RCC 7860 (cell line): Measurements from ENCODE around the gene PCNX1.
"Not testable (repeated sequence)": the region's sequence is repeated elsewhere in the genome, so short reads cannot be mapped to it uniquely, and the experiment has no call there.

Source experiments
- DNase-seq: peaks from one replicate; pipeline ENCODE4 v3.0.0-alpha.2; 2015; ENCODE audit warnings: low spot score
- FAIRE-seq: peaks from 2 replicates; lab custom pipeline; 2012; peaks lifted over from hg19 to GRCh38; lab: Jason Lieb, UNC

Gene PCNX1

GRCh38 chr14:71117839-71118743 is 210.8 kb downstream of the PCNX1 start:
- DNase-seq (peak; percentile 11), FAIRE-seq (no peak)

GRCh38 chr14:71119075-71119474 is 211.8 kb downstream of the PCNX1 start:
- no peak for FAIRE-seq
- peak; percentile 37 for DNase-seq

- DNase-seq (no peak), FAIRE-seq (no peak)
Measured at GRCh38 chr14:71119832-71120231, 212.6 kb downstream of the PCNX1 start.

DNA sequence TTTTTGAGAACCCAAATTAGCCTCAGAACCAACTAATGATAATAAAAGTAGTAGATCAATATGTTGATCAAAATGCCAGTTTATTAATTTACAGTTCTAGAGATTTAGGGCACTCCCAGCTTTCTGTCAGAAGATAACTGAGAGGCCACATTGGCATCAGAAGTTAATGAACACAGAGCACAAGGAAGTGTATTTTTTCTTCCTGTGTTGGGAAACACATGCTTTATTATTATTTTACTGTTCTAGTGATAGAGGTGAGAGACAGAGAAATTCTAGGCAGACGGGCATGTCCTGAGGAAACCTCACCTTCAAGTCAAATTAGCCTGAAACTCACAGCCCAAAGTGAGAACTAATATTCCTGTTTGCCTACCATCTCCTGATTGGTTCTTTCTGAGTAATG is 213.7 kb downstream of the PCNX1 start:
- FAIRE-seq = no peak
- DNase-seq = no peak

DNA sequence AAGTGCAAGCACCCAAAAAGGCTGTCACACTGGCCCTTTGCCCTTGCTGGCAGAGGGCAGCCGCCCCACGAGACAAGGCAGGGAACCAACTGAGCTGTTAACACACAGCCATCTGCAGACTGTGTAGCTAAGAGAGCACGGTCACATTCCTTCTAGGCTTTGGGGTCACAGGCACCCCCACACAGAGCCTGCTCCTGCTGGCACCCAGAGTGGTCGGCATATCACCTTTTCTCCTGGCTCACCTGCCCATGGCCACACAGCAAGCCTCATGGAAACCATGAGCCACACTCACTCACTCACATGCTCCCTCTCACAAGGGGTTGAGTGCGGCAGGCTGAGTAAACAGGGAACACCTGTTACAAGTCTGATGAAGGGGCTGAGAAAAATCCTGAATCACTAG is 214.5 kb downstream of the PCNX1 start:
- no peak for DNase-seq
- FAIRE-seq = no peak

- no peak for FAIRE-seq
Measured at GRCh38 chr14:71122866-71123565, 215.8 kb downstream of the PCNX1 start.

DNA sequence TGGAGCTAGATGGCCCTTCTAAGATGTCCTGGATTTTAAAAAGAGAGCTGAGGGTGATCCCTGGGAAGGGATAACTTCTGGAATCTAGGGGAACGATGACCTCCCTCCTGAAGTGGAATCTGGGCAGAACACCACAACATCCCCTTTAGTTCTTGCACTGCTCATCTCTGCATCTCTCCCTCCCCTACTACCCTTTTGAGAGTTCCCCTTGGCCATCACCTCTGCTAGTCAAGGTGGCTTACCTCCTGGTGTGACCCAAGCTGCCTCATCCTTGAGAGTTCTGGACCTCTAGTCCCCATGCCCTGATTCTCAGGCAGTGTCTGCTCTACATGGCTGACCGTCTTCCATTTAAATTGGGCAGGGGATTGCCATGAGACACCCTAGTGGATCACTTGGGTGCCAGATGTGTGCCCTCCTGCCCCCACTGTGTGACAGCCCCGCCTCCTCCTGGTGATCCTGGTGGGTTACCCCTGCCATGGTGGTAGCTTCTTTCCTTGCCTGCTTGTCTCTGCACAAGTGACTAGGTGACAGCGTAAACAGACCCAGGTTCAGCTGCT is 216.4 kb downstream of the PCNX1 start:
- FAIRE-seq = no peak
- no peak for DNase-seq

More at GRCh38 chr14:71122866-71123565, 215.8 kb downstream of the PCNX1 start:
- DNase-seq = no peak

DNA sequence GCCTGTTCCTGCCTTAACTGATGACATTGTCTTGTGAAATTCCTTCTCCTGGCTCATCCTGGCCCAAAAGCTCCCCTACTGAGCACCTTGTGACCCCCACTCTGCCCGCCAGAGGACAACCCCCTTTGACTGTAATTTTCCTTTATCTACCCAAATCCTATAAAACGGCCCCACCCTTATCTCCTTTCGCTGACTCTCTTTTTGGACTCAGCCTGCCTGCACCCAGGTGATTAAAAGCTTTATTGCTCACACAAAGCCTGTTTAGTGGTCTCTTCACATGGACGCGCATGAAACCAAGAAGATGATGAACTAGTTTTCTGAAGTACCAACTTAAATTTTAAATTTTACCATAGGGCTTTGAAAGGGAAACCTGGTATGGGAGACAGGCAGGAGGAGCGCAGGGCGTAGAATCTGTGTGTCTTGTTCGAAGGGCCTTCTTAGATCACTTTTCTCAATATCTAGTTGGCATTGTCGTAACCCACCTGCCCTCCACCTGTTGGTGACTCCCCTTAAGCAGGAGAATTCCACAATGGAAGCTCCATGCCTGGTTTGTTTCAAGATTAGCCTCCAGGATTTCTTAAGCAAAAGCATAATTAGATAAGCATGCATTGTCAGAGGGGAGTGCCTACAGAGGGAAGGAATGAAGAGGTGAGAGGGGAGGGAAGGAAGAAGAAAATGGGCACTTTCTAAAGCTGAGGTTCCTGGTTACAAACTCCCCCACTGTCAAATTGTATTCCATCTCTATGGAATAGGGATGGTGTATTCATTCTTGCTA is 222.6 kb downstream of the PCNX1 start:
- not testable (repeated sequence) for FAIRE-seq, DNase-seq

DNA sequence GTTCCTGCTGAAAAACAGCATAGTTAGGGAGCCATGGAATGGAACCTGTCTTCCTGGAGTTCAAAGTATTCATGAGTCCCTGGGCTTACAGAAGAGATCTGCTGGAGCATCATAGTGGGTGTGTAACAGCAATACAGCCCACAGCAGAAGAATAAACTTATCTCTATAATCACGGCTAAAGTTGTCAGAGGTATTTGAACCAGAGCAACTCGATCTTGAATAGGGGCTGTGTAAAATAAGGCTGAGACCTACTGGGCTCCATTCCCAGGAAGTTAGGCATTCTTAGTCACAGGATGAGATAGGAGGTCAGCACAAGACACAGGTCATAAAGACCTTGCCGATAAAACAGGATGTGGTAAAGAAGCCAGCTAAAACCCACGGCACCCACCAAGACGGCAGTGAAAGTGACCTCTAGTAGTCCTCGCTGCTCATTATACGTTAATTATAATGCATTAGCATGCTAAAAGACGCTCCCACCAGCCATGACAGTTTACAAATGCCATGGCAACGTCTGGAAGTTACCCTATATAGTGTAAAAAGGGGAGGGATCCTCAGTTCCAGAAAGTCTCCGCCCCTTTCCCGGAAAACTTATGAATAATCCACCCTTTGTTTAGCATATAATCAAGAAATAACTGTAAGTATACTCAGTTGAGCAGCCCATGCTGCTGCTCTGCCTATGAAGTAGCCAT is 223.4 kb downstream of the PCNX1 start:
- FAIRE-seq (no peak), DNase-seq (peak; percentile 59)

GRCh38 chr14:71133296-71133695 is 226.0 kb downstream of the PCNX1 start:
- FAIRE-seq (no peak), DNase-seq (no peak)

DNA sequence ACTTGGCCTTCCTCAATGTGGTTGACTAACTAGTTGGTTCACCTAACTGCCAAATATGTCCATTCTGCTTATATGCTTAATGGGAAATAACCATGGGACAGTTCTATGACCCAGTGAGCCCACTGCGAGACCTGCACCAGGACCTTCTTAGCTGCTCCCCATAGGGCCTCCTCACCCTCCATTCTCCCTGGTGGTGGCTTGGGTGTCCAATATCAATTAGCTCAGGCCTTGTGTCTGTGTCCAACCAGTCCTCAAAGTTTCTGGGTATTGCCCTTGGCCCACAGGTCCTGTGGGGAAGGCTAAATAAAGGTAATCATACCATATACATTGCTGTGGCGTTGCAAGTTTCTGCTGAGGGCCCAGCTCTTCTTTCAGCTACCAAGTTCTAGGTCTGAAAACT is 228.2 kb downstream of the PCNX1 start:
- no peak for DNase-seq
- no peak for FAIRE-seq

DNA sequence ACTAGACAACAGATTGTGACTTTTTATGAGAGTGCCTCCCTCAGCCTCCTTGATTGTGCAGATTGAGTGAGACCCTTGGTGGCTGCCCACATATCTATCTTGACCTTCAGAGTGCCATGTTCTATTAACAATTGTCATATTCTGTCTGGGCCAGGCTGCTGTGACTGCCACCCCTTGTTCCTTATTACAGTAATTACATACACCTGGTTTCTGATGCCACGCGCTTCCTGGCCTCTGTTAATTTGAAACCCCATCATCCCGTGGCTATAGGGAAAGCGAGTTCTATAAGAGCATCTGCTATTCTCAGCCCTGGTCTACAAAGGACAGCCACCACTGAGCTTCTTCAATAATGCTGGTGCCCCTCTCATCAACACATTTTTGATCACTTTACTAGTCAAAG is 228.7 kb downstream of the PCNX1 start:
- DNase-seq = no peak
- no peak for FAIRE-seq

- DNase-seq (no peak), FAIRE-seq (no peak)
Measured at GRCh38 chr14:71136386-71137060, 229.3 kb downstream of the PCNX1 start.

DNA sequence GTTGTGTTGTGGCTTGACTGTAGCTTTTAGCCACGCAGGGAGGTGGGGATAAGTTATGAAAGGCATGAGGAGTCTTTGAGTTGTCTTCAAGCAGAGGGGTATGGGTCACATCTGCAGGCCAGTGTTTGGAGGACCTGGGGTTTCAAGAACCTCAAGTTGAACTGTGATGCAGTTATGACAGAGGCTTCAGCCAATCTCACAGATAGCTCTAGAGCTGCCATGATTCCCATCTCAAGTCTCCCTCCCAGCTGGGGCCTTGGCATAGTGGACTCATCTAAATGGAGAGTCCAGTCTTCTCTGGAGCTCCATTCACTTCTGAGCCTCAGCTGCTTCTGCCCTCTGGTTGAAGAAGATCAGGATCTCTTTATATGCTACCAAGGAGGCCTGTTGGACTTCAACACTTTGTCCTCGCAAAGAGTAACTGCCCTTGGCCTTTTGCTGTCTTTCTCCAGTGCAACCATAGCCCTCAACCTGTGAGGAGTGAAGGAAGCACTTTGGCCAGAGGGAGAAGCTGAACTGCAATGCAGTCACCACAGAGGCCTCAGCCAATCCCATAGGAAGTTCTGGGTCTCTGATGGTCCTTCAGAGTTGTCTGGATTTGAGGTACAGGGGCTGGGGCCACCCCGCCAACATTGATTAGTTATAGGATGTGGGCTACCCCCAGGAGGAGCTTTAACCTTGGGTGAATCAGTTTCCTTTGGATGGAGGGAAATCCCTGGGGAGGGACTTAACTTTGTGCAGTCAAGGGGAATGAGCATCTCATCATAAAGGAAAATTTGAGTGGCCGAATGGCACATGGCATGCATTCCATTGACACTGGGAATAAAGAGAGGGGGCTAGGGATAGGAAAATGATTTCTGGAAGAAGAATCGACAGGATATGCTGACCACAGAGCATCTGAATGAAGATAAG is 230.5 kb downstream of the PCNX1 start:
- no peak for DNase-seq
- no peak for FAIRE-seq

DNA sequence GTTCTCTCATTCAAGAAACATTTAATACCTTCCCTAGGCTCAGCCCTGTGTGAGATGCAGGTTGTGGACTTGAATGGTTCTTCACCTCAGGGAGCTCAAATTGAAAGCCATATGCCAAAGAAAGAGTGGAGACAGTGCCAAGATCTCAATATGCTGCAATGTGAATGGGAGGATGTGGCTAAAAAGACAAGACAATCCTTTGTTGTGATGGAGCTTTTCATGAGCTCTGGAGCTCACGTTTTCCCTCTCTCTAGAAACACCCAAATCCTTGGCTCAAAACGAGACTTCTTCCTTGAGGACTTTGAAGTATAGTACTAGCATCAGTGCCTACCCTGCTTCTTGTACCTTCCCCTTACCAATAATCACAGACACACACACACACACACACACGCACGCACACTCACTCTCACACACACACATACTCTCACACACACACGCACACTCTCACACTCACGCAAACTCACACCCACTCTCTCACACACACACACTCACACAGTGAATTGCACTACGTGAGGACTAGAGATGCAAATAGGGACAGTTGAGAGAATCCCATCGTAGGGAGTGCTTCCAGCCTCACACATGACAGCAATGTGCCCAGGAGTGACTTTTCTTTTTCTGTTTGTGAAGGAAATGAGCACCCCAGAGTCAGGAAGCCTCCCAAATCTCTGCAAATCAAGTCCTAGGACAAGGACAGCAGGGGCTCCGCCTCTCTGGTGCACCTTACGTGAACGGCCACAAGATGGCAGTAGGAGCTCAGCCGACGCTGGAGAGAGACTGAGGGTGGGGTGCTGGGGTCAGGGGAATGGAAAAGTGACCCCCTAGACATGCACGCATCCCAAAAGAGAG is 231.4 kb downstream of the PCNX1 start:
- no peak for DNase-seq

GRCh38 chr14:71139294-71139946 is 232.2 kb downstream of the PCNX1 start:
- FAIRE-seq (no peak), DNase-seq (no peak)

More for the DNA sequence above, 231.4 kb downstream of the PCNX1 start:
- FAIRE-seq = no peak

DNA sequence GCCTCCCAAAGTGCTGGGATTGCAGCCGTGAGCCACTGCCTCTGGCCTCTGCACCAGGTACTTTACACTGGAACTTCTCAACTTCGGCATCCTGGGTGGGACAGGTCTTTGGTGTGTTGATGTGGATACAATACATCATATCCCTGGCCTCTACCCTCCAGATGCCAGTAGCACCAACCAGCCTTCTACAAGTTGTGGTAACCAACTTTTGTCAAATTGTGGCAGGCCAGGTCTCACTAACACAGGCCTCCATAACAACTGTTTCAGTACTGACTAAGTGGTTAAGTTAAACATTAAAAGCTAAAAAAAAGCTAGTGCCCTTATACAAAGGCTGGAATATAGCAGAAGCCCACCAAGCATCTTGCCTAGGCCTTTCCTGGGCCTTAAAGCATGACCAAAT is 232.9 kb downstream of the PCNX1 start:
- FAIRE-seq = no peak
- no peak for DNase-seq
